Measurements from ENCODE around the gene SLC24A1.

SLC24A1 gene

GRCh38 chr15:65618560-65619109 is 3.1 kb upstream of the SLC24A1 start:
- no peak for DNase-seq (ENCODE audit: low spot score)

- DNase-seq (ENCODE audit: low spot score): no peak
These were observed 2.0 kb upstream of the SLC24A1 start for GRCh38 chr15:65619626-65620290.

DNA sequence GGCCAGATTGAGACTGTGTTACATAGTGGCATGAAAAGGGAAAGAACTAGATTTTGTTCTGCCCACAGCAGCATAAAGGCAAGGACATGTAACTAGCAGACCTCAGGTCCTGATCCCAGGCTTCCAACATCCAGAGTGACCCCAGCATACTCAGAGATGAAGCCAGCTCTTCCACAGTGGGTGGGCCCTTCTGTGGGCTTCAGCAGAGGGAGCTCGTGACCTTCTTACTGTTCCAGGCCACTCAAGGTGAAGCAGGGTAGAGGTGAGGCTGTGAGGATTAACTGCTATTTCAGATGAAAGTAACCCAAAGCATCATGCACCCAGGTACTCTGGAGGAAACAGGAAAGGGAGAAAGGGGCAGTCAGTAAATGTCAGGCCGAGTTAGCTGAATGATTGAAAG is 905 bp upstream of the SLC24A1 start:
- no peak for DNase-seq (ENCODE audit: low spot score)

DNA sequence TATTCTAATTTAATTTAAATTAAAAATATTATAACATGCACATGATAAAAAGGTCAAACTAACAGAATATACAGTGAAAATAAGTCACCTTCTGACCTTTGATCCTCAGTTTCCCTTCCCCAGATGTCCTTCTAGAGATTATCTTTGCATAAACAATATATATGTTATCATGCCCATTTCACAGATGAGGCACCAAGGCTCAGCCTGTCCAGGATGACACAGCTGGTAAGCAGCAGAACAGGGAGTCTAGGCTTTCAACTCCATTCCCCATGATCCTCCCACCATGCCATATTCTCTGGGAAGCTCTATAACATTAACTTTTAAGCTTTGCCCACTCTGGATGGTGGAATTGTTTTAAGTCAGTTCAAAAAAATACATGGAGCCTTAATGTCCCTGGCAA is 1.4 kb downstream of the SLC24A1 start:
- DNase-seq (ENCODE audit: low spot score): no peak

DNA sequence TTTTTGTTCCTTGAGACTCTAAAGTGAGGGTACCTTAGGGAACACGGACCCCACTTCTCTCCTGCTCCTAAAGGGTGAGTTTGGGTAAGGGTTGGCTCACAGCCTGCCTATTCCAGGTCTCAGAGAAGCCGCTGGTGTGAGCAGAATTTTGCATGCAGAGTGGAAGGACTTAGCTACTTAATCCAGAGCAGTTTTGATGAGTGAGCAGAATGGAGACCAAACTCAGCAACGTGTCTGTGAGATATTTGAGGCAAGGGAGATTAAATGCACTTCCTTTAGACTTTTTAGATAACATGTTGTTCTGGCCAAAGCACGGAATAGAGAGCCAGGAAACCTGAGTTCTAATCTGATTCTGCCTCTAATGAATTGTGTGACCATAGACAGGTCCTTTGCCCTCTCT is 5.1 kb downstream of the SLC24A1 start:
- no peak for DNase-seq (ENCODE audit: low spot score)

GRCh38 chr15:65629548-65629947 is 7.8 kb downstream of the SLC24A1 start:
- no peak for DNase-seq (ENCODE audit: low spot score)

DNA sequence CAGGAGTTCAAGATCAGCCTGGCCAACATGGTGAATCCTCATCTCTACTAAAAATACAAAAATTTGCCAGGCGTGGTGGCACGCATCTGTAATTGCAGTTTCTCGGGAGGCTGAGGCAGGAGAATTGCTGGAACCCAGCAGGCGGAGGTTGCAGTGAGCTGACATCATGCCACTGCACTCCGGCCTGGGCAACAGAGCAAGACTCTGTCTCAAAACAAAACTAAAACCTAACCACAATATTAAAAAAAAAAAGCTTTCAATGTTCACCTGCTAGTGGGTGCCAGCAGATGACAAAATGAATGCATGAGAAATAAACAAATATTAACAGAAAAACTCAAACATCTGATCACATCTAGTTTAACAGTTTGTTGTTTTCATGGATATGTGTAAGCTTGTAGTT is 9.0 kb downstream of the SLC24A1 start:
- DNase-seq (ENCODE audit: low spot score): no peak

DNA sequence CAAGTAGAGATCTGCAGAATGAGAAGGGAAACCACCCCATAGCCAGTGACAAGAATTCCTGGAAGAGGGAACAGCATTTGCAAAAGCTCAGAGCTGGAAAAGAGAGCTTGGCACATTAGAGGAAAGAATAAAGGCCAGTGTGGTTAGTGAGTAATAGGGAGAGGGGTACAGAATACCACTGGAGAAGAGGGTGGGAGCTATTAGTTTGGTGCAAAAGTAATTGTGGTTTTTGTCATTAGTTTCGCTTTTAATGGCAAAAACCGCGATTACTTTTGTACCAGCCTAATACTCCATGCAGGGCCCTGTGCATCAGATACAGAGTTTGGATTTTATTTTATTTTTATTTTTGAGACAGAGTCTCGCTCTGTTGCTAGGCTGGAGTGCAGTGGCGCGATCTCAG is 9.8 kb downstream of the SLC24A1 start:
- no peak for DNase-seq (ENCODE audit: low spot score)

GRCh38 chr15:65632780-65633375 is 11.1 kb downstream of the SLC24A1 start:
- no peak for DNase-seq (ENCODE audit: low spot score)

DNA sequence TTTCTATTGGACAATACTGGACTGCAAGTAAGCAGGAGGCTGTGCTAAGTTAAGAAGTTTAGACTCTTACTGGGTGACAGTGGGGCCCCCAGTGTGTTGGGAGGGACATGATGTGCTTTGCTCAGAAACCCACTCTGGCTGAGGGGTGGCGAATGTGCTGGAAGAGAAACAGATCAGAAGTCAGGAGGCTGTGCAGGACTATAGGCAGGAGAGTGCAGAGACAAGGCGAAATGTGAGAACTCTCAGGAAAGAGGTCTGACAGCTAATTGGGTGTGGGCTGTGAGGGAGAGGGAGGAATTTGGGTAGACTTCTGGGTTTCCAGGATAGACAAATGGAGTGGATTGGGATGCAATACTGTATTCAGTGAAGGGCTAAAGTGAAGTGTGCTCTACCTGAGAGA is 12.0 kb downstream of the SLC24A1 start:
- DNase-seq (ENCODE audit: low spot score): no peak

GRCh38 chr15:65634356-65634755 is 12.6 kb downstream of the SLC24A1 start:
- DNase-seq (ENCODE audit: low spot score): no peak

DNA sequence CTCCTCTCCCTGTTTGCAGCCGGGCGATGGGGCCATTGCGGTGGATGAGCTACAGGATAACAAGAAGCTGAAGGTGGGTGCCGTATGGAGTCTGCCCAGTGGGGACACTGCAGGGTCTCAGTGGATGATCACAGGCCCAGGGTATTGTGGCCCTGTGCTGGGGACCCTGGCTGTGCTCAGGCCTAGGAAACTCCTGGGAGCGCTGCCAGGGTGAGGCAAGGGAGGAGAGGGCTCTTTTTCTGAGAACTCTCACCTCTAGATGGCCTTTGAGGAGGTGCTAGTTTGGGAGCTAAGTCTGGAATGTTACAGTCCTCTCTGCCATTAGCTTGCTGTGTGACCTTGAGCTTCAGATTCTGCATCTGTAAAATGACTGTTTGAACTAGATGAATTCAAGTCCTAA is 16.4 kb downstream of the SLC24A1 start:
- DNase-seq (ENCODE audit: low spot score): no peak

GRCh38 chr15:65638681-65639089 is 16.9 kb downstream of the SLC24A1 start:
- peak; percentile 75 for DNase-seq (ENCODE audit: low spot score)

DNA sequence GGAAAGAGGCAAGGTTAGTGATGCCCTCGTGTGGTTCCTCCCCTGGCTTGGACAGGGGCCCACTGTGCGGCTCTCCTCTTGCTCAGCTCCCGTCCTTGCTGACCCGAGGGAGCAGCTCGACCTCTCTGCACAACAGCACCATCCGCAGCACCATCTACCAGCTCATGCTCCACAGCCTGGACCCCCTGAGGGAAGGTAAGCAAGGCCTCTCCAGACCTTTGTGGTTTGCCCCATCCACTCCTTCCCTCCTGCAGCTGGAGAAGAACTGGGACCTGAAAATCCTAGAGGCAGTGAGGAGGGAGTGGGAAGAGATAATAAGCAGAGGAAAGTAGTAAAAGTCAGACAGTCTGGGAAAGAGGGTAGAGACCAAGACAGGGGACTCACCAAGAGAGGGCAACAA is 17.8 kb downstream of the SLC24A1 start:
- no peak for DNase-seq (ENCODE audit: low spot score)

- DNase-seq (ENCODE audit: low spot score): no peak
These were observed 20.2 kb downstream of the SLC24A1 start for GRCh38 chr15:65641768-65642475.

DNA sequence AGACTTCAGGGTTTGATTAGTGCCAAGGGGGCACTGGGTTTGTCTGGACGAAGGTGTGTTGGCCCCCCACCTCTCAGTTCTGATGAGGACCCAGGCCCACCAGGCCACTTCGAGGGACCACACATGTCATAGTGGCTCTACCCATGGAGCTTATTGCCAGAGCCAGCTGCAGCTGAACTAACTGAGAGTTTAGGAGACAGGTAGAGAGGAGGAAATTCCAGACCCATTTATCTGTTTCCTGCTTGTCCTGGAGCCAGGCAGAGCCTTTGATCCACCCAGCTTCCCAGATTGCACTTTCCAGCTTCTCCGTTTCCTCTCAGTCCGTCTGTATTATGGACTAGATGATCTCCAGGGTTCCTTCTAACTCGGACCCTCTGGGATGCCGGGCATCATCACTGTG is 20.9 kb downstream of the SLC24A1 start:
- DNase-seq (ENCODE audit: low spot score): no peak

DNA sequence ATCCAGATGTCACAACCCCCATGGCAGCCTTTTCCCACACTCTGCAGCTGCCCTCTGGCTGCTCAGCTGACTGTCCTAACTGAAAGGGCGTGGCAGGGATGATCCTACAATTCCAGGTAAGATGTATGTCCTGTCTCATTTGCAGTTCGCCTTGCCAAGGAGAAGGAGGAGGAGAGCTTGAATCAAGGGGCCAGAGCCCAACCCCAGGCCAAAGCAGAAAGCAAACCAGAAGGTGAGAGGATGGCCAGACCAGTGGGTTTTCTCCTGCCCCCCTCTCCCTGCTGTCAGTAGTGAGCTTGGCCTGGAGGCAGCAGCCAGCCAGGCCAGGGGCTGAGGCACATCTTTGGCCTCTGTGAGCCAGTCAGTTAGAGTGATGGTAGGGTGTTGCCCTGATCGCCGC is 22.5 kb downstream of the SLC24A1 start:
- no peak for DNase-seq (ENCODE audit: low spot score)

DNA sequence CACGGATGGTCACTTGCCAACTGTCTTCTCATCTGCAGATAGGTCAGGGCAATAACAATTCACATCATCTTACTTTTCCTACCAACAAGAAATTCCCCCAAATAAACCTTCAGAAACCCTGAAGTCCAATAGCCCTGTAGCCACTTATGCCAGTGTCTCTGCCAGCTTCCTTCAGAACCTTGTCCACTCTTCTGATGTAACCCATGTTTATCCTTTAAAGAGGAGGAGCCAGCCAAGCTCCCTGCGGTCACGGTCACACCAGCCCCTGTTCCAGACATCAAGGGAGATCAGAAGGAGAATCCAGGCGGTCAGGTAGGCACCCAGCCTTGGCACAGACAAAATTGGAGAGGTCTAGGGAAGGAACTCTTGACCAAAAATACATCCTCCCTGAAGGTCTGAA is 23.7 kb downstream of the SLC24A1 start:
- no peak for DNase-seq (ENCODE audit: low spot score)

GRCh38 chr15:65646486-65646885 is 24.7 kb downstream of the SLC24A1 start:
- no peak for DNase-seq (ENCODE audit: low spot score)

DNA sequence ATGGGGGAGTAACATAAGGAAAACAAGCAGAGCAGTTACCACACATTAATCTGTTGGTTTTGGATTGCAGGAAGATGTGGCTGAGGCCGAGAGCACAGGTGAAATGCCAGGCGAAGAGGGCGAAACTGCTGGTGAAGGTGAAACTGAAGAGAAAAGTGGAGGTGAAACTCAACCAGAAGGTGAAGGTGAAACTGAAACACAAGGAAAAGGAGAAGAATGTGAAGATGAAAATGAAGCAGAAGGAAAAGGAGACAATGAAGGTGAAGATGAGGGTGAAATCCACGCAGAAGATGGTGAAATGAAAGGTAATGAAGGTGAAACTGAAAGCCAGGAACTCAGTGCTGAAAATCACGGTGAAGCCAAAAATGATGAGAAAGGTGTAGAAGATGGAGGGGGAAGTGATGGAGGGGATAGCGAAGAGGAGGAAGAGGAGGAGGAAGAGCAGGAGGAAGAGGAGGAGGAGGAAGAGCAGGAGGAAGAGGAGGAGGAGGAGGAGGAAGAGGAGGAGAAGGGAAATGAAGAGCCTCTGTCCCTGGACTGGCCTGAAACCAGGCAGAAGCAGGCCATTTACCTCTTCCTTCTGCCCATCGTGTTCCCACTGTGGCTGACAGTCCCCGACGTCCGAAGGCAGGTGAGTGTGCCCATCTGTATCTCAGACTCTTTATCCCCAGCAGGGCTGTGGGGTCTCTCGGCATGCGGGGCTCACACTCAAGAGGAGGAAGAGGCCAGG is 28.7 kb downstream of the SLC24A1 start:
- no peak for DNase-seq (ENCODE audit: low spot score)

DNA sequence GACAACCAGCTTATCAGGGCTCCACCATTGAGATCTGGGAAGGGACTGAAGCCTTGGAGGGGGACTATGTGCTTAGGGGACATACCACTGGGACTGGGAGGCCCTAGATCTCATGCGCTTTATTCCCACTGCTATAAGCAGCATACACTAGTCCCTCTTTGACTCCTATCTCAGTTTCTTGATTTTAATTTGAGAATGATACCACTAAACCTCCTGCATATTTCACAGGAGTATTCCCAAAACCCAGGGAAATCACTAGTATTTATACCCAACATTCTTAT is 29.2 kb downstream of the SLC24A1 start:
- no peak for DNase-seq (ENCODE audit: low spot score)

- DNase-seq (ENCODE audit: low spot score): no peak
These were observed 30.4 kb downstream of the SLC24A1 start for GRCh38 chr15:65651831-65652749.
